Hepatocyte (in vitro differentiated cells): ENCODE results near the gene NEUROD2. TPM values are rescaled to one million over a fixed set of nuclear protein-coding genes. Genes with fewer than 3 reads are reported as not detected.

ENCODE experiments used
- DNase-seq: peaks from one replicate; pipeline ENCODE4 v3.0.0-alpha.2; 2016; ENCODE audit warnings: low spot score
- H2AFZ ChIP-seq: fragments of 200-600 bp; sonication (generic); 2 replicates; pipeline ENCODE4 v1.6.0; 2016; ENCODE audit warnings: antibody characterized with exemption, mild to moderate bottlenecking
- H3K27ac ChIP-seq: fragments of 200-600 bp; sonication (generic); 2 replicates; pipeline ENCODE4 v1.5.1; 2016; ENCODE audit warnings: mild to moderate bottlenecking
- H3K27me3 ChIP-seq: fragments of 200-600 bp; sonication (generic); 2 replicates; pipeline ENCODE4 v1.6.1; 2016
- H3K36me3 ChIP-seq: fragments of 200-600 bp; sonication (generic); replicated peaks from 2 replicates; pipeline ENCODE4 v1.5.1; 2016; ENCODE audit warnings: low read depth; ENCODE audit not compliant: insufficient read depth
- H3K4me1 ChIP-seq: fragments of 200-600 bp; sonication (generic); 2 replicates; pipeline ENCODE4 v1.5.1; 2016; ENCODE audit warnings: mild to moderate bottlenecking, moderate library complexity; ENCODE audit not compliant: insufficient read depth
- H3K4me2 ChIP-seq: fragments of 200-600 bp; sonication (generic); 2 replicates; pipeline ENCODE4 v1.6.0; 2016
- H3K4me3 ChIP-seq: fragments of 200-600 bp; sonication (generic); 2 replicates; pipeline ENCODE4 v1.5.1; 2016; ENCODE audit warnings: mild to moderate bottlenecking
- H3K79me2 ChIP-seq: fragments of 200-600 bp; sonication (generic); 2 replicates; pipeline ENCODE4 v1.6.0; 2017; ENCODE audit warnings: mild to moderate bottlenecking
- H3K9me2 ChIP-seq: fragments of 200-600 bp; sonication (generic); replicated peaks from 2 replicates; pipeline ENCODE4 v1.6.0; 2017; ENCODE audit warnings: mild to moderate bottlenecking; ENCODE audit not compliant: insufficient read depth
- H3K9me3 ChIP-seq: fragments of 200-600 bp; sonication (generic); 2 replicates; pipeline ENCODE4 v1.5.1; 2016; ENCODE audit warnings: low read depth, mild to moderate bottlenecking
- H4K20me1 ChIP-seq: fragments of 200-600 bp; sonication (generic); 2 replicates; pipeline ENCODE4 v1.6.0; 2016; ENCODE audit warnings: mild to moderate bottlenecking; ENCODE audit not compliant: insufficient read depth, poor library complexity, severe bottlenecking
- EZH2 ChIP-seq: fragments of 200-600 bp; sonication (generic); IDR thresholded peaks from 2 replicates; pipeline ENCODE4 v1.6.1; 2016; ENCODE audit warnings: antibody characterized with exemption, mild to moderate bottlenecking, borderline replicate concordance
- EZH2phosphoT487 ChIP-seq: fragments of 200-600 bp; sonication (generic); IDR thresholded peaks from one replicate; pipeline ENCODE4 v1.6.1; 2018; ENCODE audit warnings: antibody characterized with exemption, mild to moderate bottlenecking, low read depth, moderate library complexity; ENCODE audit not compliant: unreplicated experiment, severe bottlenecking
- WGBS: methylation state at CpG from one replicate; pipeline ENCODE4 v1.1.6; 2016; ENCODE audit warnings: low lambda C conversion rate; ENCODE audit errors: missing lambda C conversion rate; 5-methylcytosine and 5-hydroxymethylcytosine counted together
- polyA plus RNA-seq: library from polyadenylated mRNA; unstranded; fragments of >200 nt; fragmentation: Nextera tagmentation; extraction: Ambion mirVana; gene quantifications from 2 replicates; pipeline ENCODE4 v1.2.1, GENCODE V29; 2016
- total RNA-seq: library from RNA; depleted of rRNA; stranded (reverse); fragments of >200 nt; gene quantifications from 2 replicates; pipeline ENCODE4 v1.2.3, GENCODE V29; 2014
- TF ChIP-seq, protein P1 (sequence below): fragments of 200-600 bp; sonication (generic); IDR thresholded peaks from 2 replicates; pipeline ENCODE4 v1.5.1; 2016; ENCODE audit warnings: antibody characterized with exemption, mild to moderate bottlenecking; ENCODE audit not compliant: poor library complexity

Gene NEUROD2
- total and polyA plus RNA-seq, 2 experiments from 2014 or later, result not detected

DNA sequence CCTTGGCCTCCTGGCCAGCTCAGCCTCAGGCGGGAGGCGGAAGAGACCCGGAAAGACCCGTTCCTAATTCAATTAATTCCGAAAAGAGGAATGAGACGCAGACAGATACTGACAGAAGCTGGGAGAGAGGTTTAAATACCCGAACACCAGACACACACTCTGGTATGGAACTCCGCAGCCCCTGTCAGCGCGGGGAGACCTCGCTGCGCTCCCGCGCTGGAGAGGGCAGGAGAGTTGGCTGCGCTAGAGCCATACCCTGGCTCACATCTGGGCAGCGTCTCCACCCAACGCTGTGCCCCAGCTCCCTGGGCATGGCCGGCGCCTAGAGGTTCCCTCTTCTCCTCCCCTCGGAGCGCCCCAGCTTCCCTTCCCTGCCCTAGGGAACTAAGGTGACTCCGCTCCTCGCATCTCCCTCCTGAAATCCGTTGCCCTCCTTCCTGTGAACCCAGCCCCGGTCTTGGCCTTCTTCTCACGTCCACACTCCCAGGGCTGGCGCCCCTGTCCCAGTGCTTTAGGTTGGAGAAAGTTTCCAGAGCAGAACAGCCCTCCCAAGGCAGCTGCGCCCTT, 8.0 kb downstream of the NEUROD2 start:
- no peaks in the 10 kb centered on the region for H3K79me2 ChIP-seq
- TF ChIP-seq EZH2phosphoT487, result peak; percentile 79
- TF ChIP-seq, protein P1, sequence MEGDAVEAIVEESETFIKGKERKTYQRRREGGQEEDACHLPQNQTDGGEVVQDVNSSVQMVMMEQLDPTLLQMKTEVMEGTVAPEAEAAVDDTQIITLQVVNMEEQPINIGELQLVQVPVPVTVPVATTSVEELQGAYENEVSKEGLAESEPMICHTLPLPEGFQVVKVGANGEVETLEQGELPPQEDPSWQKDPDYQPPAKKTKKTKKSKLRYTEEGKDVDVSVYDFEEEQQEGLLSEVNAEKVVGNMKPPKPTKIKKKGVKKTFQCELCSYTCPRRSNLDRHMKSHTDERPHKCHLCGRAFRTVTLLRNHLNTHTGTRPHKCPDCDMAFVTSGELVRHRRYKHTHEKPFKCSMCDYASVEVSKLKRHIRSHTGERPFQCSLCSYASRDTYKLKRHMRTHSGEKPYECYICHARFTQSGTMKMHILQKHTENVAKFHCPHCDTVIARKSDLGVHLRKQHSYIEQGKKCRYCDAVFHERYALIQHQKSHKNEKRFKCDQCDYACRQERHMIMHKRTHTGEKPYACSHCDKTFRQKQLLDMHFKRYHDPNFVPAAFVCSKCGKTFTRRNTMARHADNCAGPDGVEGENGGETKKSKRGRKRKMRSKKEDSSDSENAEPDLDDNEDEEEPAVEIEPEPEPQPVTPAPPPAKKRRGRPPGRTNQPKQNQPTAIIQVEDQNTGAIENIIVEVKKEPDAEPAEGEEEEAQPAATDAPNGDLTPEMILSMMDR, result no peak
- DNase-seq, result no peak
- no peaks in the 10 kb centered on the region for H4K20me1 ChIP-seq
- no peak overlapping the region for H2AFZ ChIP-seq
- H3K4me3 ChIP-seq, result no peak overlapping the region
- H3K4me1 ChIP-seq, result no peaks in the 10 kb centered on the region
- H3K4me2 ChIP-seq, result no peak overlapping the region
- no peak overlapping the region for H3K27ac ChIP-seq
- peaks cover 100% of the 10 kb centered on the region for H3K27me3 ChIP-seq
- H3K36me3 ChIP-seq, result no peaks in the 10 kb centered on the region
- no peaks in the 10 kb centered on the region for H3K9me3 ChIP-seq
- 3% methylated on average over 27 of the region's 28 CpGs for WGBS
- no peaks in the 10 kb centered on the region for H3K9me2 ChIP-seq

GRCh38 chr17:39599004-39599664, 8.6 kb downstream of the NEUROD2 start:
- no peaks in the 10 kb centered on the region for H3K9me3 ChIP-seq
- H3K4me3 ChIP-seq, result no peak overlapping the region
- no peaks in the 10 kb centered on the region for H3K79me2 ChIP-seq
- peak overlapping the region; percentile 51 for H3K4me2 ChIP-seq
- H3K9me2 ChIP-seq, result no peaks in the 10 kb centered on the region
- H3K27ac ChIP-seq, result no peak overlapping the region
- no peak for DNase-seq
- no peaks in the 10 kb centered on the region for H4K20me1 ChIP-seq
- no peaks in the 10 kb centered on the region for H3K36me3 ChIP-seq
- H3K4me1 ChIP-seq, result no peaks in the 10 kb centered on the region
- whole genome bisulfite sequencing, result 1% methylated on average over 33 of the region's 36 CpGs
- H3K27me3 ChIP-seq, result peaks cover 100% of the 10 kb centered on the region
- no peak overlapping the region for H2AFZ ChIP-seq
- TF ChIP-seq EZH2, result peak; percentile 99
- TF ChIP-seq, protein P1, result no peak
- TF ChIP-seq EZH2phosphoT487, result peak; percentile 38

- no peaks in the 10 kb centered on the region for H3K36me3 ChIP-seq
- peak overlapping the region; percentile 51 for H3K4me2 ChIP-seq
- H3K27me3 ChIP-seq, result peaks cover 100% of the 10 kb centered on the region
- WGBS, result 9% methylated on average over 17 of the region's 17 CpGs
- H3K4me1 ChIP-seq, result no peaks in the 10 kb centered on the region
- H3K27ac ChIP-seq, result no peak overlapping the region
- H4K20me1 ChIP-seq, result no peaks in the 10 kb centered on the region
- no peaks in the 10 kb centered on the region for H3K79me2 ChIP-seq
- H3K9me2 ChIP-seq, result no peaks in the 10 kb centered on the region
- no peak overlapping the region for H3K4me3 ChIP-seq
- H3K9me3 ChIP-seq, result no peaks in the 10 kb centered on the region
- TF ChIP-seq, protein P1, result no peak
- peak; percentile 66 for TF ChIP-seq EZH2phosphoT487
- no peak for DNase-seq
- H2AFZ ChIP-seq, result no peak overlapping the region
Observed at GRCh38 chr17:39598630-39599003, 9.1 kb downstream of the NEUROD2 start.
